HepG2 (cell line): ENCODE measurements around the gene TCAF2. TPM values are rescaled to one million over a fixed set of nuclear protein-coding genes. Genes with fewer than 3 reads are reported as not detected.
"Not testable (repeated sequence)": the region's sequence is repeated elsewhere in the genome, so short reads cannot be mapped to it uniquely, and the experiment has no call there.

ENCODE experiments used
- ATAC-seq: fragments of 200-7000 bp; cut with Tn5 transposase; 3 replicates; pipeline ENCODE4 v1.9.1; 2020; ENCODE audit warnings: mild to moderate bottlenecking, moderate library complexity
- BruUV-seq: library from RNA; stranded (reverse); fragments of 400-500 nt; replicated peaks from 2 replicates; lab custom pipeline; 2021; lab: Mats Ljungman, UMichigan
- CTCF ChIA-PET: fragments of 300-600 bp; formaldehyde crosslinking; extraction: SDS; loops from one replicate; lab custom pipeline; 2021; ENCODE audit warnings: low total read pairs, inconsistent platforms, low intra/inter-chr PET ratio; lab: Yijun Ruan, JAX
- POLR2A ChIA-PET: fragments of 350-600 bp; sonication (Branson Sonifier 250); formaldehyde crosslinking; loops from one replicate; lab custom pipeline; 2020; ENCODE audit warnings: antibody characterized with exemption, inconsistent platforms; lab: Yijun Ruan, JAX
- DNase-seq: peaks from one replicate; pipeline ENCODE4 v3.0.0-alpha.2; 2015; ENCODE audit warnings: low spot score
- FAIRE-seq: peaks from 3 replicates; lab custom pipeline; 2011; peaks lifted over from hg19 to GRCh38; lab: Jason Lieb, UNC
- H2AFZ ChIP-seq: one replicate; pipeline ENCODE4 v1.6.1; 2011; ENCODE audit warnings: low read length, inconsistent platforms
- H3K27ac ChIP-seq: fragments of 300-600 bp; 3 replicates; pipeline ENCODE4 v1.8.0; 2011; ENCODE audit warnings: mixed run types, mild to moderate bottlenecking, mixed read lengths, low read length, inconsistent platforms; ENCODE audit not compliant: insufficient read depth; ENCODE audit errors: extremely low read length
- H3K27me3 ChIP-seq, 2 experiments: fragments of 200-600 bp in 1 of 2; 2 replicates in 1 of 2; 3 replicates in 1 of 2; pipeline versions ENCODE4 v1.6.0 to v1.8.0; 2011; ENCODE audit warnings: low read length in 2 of 2, mild to moderate bottlenecking in 2 of 2, moderate library complexity in 2 of 2, inconsistent platforms in 1 of 2; ENCODE audit not compliant: insufficient read depth in 2 of 2, control insufficient read depth in 1 of 2
- H3K36me3 ChIP-seq, 2 experiments: fragments of 200-600 bp in 1 of 2; replicated peaks in 1 of 2; 2 replicates in 1 of 2; 3 replicates in 1 of 2; pipeline versions ENCODE4 v1.5.1 to v1.8.0; 2011; ENCODE audit warnings: low read length in 2 of 2, inconsistent platforms in 1 of 2; ENCODE audit not compliant: insufficient read depth in 2 of 2, control insufficient read depth in 1 of 2
- H3K4me1 ChIP-seq: 2 replicates; pipeline ENCODE4 v1.5.1; 2012; ENCODE audit warnings: low read length, inconsistent platforms; ENCODE audit not compliant: insufficient read depth
- H3K4me2 ChIP-seq: 2 replicates; pipeline ENCODE4 v1.6.0; 2011; ENCODE audit warnings: low read depth, low read length, inconsistent platforms
- H3K4me3 ChIP-seq, 3 experiments: fragments of 200-600 bp in 1 of 3; sonication (generic), shearing (Covaris generic) in 1 of 3; replicated peaks in 1 of 3; 2 replicates each; pipeline ENCODE4 v1.5.1; 2011 to 2016; ENCODE audit warnings: low read length in 3 of 3, inconsistent platforms in 2 of 3, low read depth in 2 of 3, mild to moderate bottlenecking in 2 of 3, control low read depth in 1 of 3, mixed read lengths in 1 of 3; ENCODE audit not compliant: insufficient read depth in 1 of 3
- H3K79me2 ChIP-seq: one replicate; pipeline ENCODE4 v1.6.1; 2011; ENCODE audit warnings: low read length, inconsistent platforms; ENCODE audit not compliant: insufficient read depth
- H3K9ac ChIP-seq: 2 replicates; pipeline ENCODE4 v1.6.0; 2011; ENCODE audit warnings: mild to moderate bottlenecking, low read depth, low read length, inconsistent platforms; ENCODE audit not compliant: insufficient read depth
- H3K9me3 ChIP-seq: 2 replicates; pipeline ENCODE4 v1.5.1; 2012; ENCODE audit warnings: mild to moderate bottlenecking, low read length
- H4K20me1 ChIP-seq: 2 replicates; pipeline ENCODE4 v1.6.0; 2011; ENCODE audit warnings: inconsistent platforms, mild to moderate bottlenecking, low read length, moderate library complexity; ENCODE audit not compliant: insufficient read depth
- WGBS: methylation state at CpG from one replicate; pipeline ENCODE4 v1.1.6; 2017; ENCODE audit warnings: low lambda C conversion rate; 5-methylcytosine and 5-hydroxymethylcytosine counted together
- in situ Hi-C: cut with HindIII; loops from 2 replicates; pipeline ENCODE4 v1.10.0; 2017; ENCODE audit warnings: low pct_unique_long_range_greater_than_20kb; ENCODE audit not compliant: extremely low pct_ligation_motif_present
- intact Hi-C: fragments of 100-400 bp; cut with micrococcal nuclease; formaldehyde crosslinking; loops from one replicate; pipeline ENCODE4 v1.10.0; 2022; ENCODE audit not compliant: unreplicated experiment
- polyA plus RNA-seq, 8 experiments: library from polyadenylated mRNA; depleted of rRNA in 3 of 8; stranded (reverse) in 7 of 8; unstranded in 1 of 8; fragments of >200 nt; fragmentation: Illumina TruSeq in 4 of 8; extraction: Trizol in 4 of 8; gene quantifications; 2 replicates each; pipeline versions ENCODE4 v1.2.1 to v1.2.3, GENCODE V29; 2011 to 2016; ENCODE audit warnings: low read depth in 4 of 8, missing spikeins in 1 of 8, mixed read lengths in 1 of 8; ENCODE audit not compliant: insufficient read depth in 1 of 8
- total RNA-seq, 5 experiments: library from RNA; depleted of rRNA; stranded (reverse); fragments of >200 nt; fragmentation: Illumina TruSeq; extraction: Trizol; gene quantifications; 2 replicates each; pipeline ENCODE4 v1.2.3, GENCODE V29; 2016; ENCODE audit warnings: low read depth in 1 of 5

The TCAF2 gene
- total and polyA plus RNA-seq, 2 of the 13 experiments (the other 11 are each of a cell fraction or from before 2014, with no cell fraction given) = 0.04 to 2.8 TPM

- H2AFZ ChIP-seq, FAIRE-seq, BruUV-seq, H3K27me3 ChIP-seq, H3K27ac ChIP-seq, intact Hi-C loops, CTCF ChIA-PET, POLR2A ChIA-PET, DNase-seq, H3K9ac ChIP-seq, H3K36me3 ChIP-seq, H3K9me3 ChIP-seq, ATAC-seq, H4K20me1 ChIP-seq, in situ Hi-C loops, H3K4me3 ChIP-seq, H3K4me1 ChIP-seq, H3K4me2 ChIP-seq, H3K79me2 ChIP-seq: not testable (repeated sequence)
These were observed 30.9 kb upstream of the TCAF2 start for GRCh38 chr7:143589897-143590296.

GRCh38 chr7:143598086-143598485 lies 22.7 kb upstream of the TCAF2 start:
- H4K20me1 ChIP-seq, in situ Hi-C loops, H3K36me3 ChIP-seq, H3K9me3 ChIP-seq, POLR2A ChIA-PET, H3K27me3 ChIP-seq, H3K27ac ChIP-seq, BruUV-seq, intact Hi-C loops, H3K4me3 ChIP-seq, H3K4me2 ChIP-seq, CTCF ChIA-PET, H2AFZ ChIP-seq, FAIRE-seq, H3K4me1 ChIP-seq, H3K9ac ChIP-seq, DNase-seq, H3K79me2 ChIP-seq: not testable (repeated sequence)
- ATAC-seq = peak; percentile 21; the same call in 1 of the 3 replicates
- 49% methylated on average over 3 of the region's 11 CpGs for WGBS

GRCh38 chr7:143603549-143603948 lies 17.2 kb upstream of the TCAF2 start:
- in situ Hi-C loops = not testable (repeated sequence)

GRCh38 chr7:143606088-143606487 lies 14.7 kb upstream of the TCAF2 start:
- H4K20me1 ChIP-seq, H3K9ac ChIP-seq, H3K4me2 ChIP-seq, H3K27me3 ChIP-seq, H3K9me3 ChIP-seq, FAIRE-seq, H2AFZ ChIP-seq, in situ Hi-C loops, H3K36me3 ChIP-seq, intact Hi-C loops, H3K79me2 ChIP-seq, H3K4me1 ChIP-seq, H3K27ac ChIP-seq, H3K4me3 ChIP-seq, POLR2A ChIA-PET, DNase-seq, CTCF ChIA-PET, ATAC-seq: not testable (repeated sequence)
- TSS peak; percentile 38 for BruUV-seq
- no CpG with 5 or more reads among the region's 1 CpG for WGBS

More at GRCh38 chr7:143603549-143603948, 17.2 kb upstream of the TCAF2 start:
- H3K9me3 ChIP-seq, H3K27me3 ChIP-seq, H2AFZ ChIP-seq, H3K27ac ChIP-seq, H3K4me3 ChIP-seq, H3K36me3 ChIP-seq, FAIRE-seq, intact Hi-C loops, H4K20me1 ChIP-seq, ATAC-seq, CTCF ChIA-PET, DNase-seq, H3K79me2 ChIP-seq, BruUV-seq, POLR2A ChIA-PET, H3K9ac ChIP-seq, H3K4me1 ChIP-seq, H3K4me2 ChIP-seq: not testable (repeated sequence)
- no CpG with 5 or more reads among the region's 2 CpGs for WGBS
